Endodermal cell (in vitro differentiated cells): ENCODE data around the gene MISP3. TPM values are rescaled to one million over a fixed set of nuclear protein-coding genes. Genes with fewer than 3 reads are reported as not detected.
A peak's percentile ranks its signal among the peaks of the same experiment; 100 is the strongest.

ENCODE experiments used
- DNase-seq: peaks from one replicate; pipeline ENCODE4 v3.0.0-alpha.2; 2017
- H3K27ac ChIP-seq: 2 replicates; pipeline ENCODE4 v1.5.1; 2013; ENCODE audit warnings: mild to moderate bottlenecking, low read depth, low read length, moderate library complexity
- H3K27me3 ChIP-seq: 2 replicates; pipeline ENCODE4 v1.6.1; 2013; ENCODE audit warnings: mild to moderate bottlenecking, low read length, moderate library complexity; ENCODE audit not compliant: insufficient read depth, control insufficient read depth, poor library complexity, severe bottlenecking
- H3K36me3 ChIP-seq: 2 replicates; pipeline ENCODE4 v1.7.0; 2013; ENCODE audit warnings: mild to moderate bottlenecking, low read length, moderate library complexity; ENCODE audit not compliant: control insufficient read depth, insufficient read depth
- H3K4me1 ChIP-seq: one replicate; pipeline ENCODE4 v1.7.0; 2013; ENCODE audit warnings: low read length; ENCODE audit not compliant: control insufficient read depth, insufficient read depth
- H3K4me3 ChIP-seq: 2 replicates; pipeline ENCODE4 v1.5.1; 2013; ENCODE audit warnings: mild to moderate bottlenecking, low read length, moderate library complexity
- H3K9ac ChIP-seq: 2 replicates; pipeline ENCODE4 v1.6.1; 2013; ENCODE audit warnings: mild to moderate bottlenecking, low read length, moderate library complexity; ENCODE audit not compliant: poor library complexity, severe bottlenecking; ENCODE audit errors: extremely low read depth
- H3K9me3 ChIP-seq: 2 replicates; pipeline ENCODE4 v1.6.1; 2013; ENCODE audit warnings: mild to moderate bottlenecking, low read length, moderate library complexity; ENCODE audit not compliant: control insufficient read depth
- H3K27ac Mint-ChIP-seq: 2 replicates; pipeline ENCODE4 v1.8.0; 2020; ENCODE audit warnings: mixed read lengths
- H3K27me3 Mint-ChIP-seq: 2 replicates; pipeline ENCODE4 v1.8.0; 2021; ENCODE audit warnings: mild to moderate bottlenecking, mixed read lengths; ENCODE audit not compliant: insufficient read depth
- H3K36me3 Mint-ChIP-seq: 2 replicates; pipeline ENCODE4 v1.8.0; 2020; ENCODE audit warnings: low read depth, mixed read lengths
- H3K4me1 Mint-ChIP-seq: 2 replicates; pipeline ENCODE4 v1.8.0; 2020; ENCODE audit warnings: mixed read lengths
- H3K4me3 Mint-ChIP-seq: 2 replicates; pipeline ENCODE4 v1.8.0; 2020; ENCODE audit warnings: mild to moderate bottlenecking, moderate library complexity, mixed read lengths
- H3K9me3 Mint-ChIP-seq: 2 replicates; pipeline ENCODE4 v1.8.0; 2020; ENCODE audit warnings: mild to moderate bottlenecking, mixed read lengths
- WGBS, 2 experiments: methylation state at CpG; one replicate each; pipeline versions ENCODE4 v1.1.5 to v1.1.7; 2013; ENCODE audit warnings: missing lambda C conversion rate in 2 of 2, mixed read lengths in 1 of 2; ENCODE audit not compliant: insufficient coverage in 1 of 2, insufficient read length in 1 of 2; 5-methylcytosine and 5-hydroxymethylcytosine counted together
- total RNA-seq, 2 donors: library from RNA; stranded (reverse); fragmentation: NEBNext Ultra II Directional in 1 of 2; extraction: Animal tissue kit (Norgen Biotek cat#: 25700) in 1 of 2; gene quantifications; 2 replicates in 1 of 2; 3 replicates in 1 of 2; pipeline ENCODE4 v1.2.1, GENCODE V29; 2021
- TF ChIP-seq, protein P1 (sequence below): fragments of 200-600 bp; sonication (generic); conservative IDR thresholded peaks from 2 replicates; pipeline ENCODE4 v1.5.0; 2021; ENCODE audit warnings: antibody characterized with exemption, mild to moderate bottlenecking

Gene MISP3
- total RNA-seq, 2 donors from 2014 or later = 0.73 to 1.4 TPM

DNA sequence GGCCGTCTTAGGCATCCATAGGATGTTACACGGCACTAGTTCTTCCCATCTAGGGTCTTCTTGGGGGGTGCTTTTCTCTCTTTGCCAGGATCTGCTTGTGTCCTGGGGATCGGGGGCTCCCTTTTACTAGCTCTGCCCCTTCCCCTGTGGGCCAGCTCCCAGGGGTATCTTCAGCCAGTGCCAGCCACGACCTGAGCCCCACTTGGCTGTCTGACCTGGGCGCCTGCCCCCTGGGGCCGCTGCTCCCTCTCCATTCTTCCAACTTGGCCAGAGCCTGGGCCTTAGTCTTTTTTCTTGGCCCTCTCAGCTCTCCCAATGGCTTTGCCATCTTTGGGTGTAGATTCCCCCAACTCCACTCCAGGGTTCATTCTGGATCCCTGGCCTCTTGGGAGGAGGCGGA lies 41.9 kb downstream of the MISP3 start:
- Mint-ChIP-seq H3K27ac (no peak overlapping the region), H3K36me3 (no peaks in the 10 kb centered on the region), H3K4me1 (peaks cover 23% of the 10 kb centered on the region), H3K27me3 (no peaks in the 10 kb centered on the region), H3K4me3 (no peak overlapping the region), H3K9me3 (no peaks in the 10 kb centered on the region)
- TF ChIP-seq, protein P1, sequence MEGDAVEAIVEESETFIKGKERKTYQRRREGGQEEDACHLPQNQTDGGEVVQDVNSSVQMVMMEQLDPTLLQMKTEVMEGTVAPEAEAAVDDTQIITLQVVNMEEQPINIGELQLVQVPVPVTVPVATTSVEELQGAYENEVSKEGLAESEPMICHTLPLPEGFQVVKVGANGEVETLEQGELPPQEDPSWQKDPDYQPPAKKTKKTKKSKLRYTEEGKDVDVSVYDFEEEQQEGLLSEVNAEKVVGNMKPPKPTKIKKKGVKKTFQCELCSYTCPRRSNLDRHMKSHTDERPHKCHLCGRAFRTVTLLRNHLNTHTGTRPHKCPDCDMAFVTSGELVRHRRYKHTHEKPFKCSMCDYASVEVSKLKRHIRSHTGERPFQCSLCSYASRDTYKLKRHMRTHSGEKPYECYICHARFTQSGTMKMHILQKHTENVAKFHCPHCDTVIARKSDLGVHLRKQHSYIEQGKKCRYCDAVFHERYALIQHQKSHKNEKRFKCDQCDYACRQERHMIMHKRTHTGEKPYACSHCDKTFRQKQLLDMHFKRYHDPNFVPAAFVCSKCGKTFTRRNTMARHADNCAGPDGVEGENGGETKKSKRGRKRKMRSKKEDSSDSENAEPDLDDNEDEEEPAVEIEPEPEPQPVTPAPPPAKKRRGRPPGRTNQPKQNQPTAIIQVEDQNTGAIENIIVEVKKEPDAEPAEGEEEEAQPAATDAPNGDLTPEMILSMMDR = no peak
- H3K4me1 ChIP-seq = peaks cover 12% of the 10 kb centered on the region
- no peak overlapping the region for H3K27ac ChIP-seq
- H3K9ac ChIP-seq = no peak overlapping the region
- H3K9me3 ChIP-seq = no peaks in the 10 kb centered on the region
- no peaks in the 10 kb centered on the region for H3K36me3 ChIP-seq
- WGBS, 2 experiments = 93 to 97% methylated on average over 3 to 7 of the region's 7 CpGs
- no peak overlapping the region for H3K4me3 ChIP-seq
- no peak for DNase-seq
- no peaks in the 10 kb centered on the region for H3K27me3 ChIP-seq

DNA sequence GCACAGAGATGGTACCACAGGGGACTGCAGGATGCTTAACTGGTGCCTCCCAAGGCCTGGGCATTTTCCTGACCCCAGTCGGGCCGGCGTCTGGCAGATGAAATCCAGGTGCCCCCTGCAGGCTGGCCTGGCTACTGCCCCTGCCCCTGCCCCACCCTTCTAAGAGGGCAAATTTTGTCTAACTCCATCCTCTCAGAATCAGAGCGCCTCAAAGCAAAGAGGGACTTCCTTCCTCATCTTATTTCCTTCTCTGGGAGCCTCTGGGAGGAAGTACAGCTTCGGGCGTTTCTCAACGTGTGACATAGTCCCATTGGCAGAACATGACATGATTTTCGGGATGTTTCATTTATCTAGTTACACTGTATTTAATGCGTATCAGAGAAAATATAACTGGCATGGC lies 42.3 kb downstream of the MISP3 start:
- TF ChIP-seq, protein P1 = peak; percentile 81
- H3K27me3 ChIP-seq = no peaks in the 10 kb centered on the region
- no peak overlapping the region for H3K4me3 ChIP-seq
- peak; percentile 83 for DNase-seq
- Mint-ChIP-seq H3K27ac (no peak overlapping the region), H3K36me3 (no peaks in the 10 kb centered on the region), H3K4me3 (no peak overlapping the region), H3K9me3 (no peaks in the 10 kb centered on the region), H3K4me1 (peaks cover 23% of the 10 kb centered on the region), H3K27me3 (no peaks in the 10 kb centered on the region)
- peaks cover 12% of the 10 kb centered on the region for H3K4me1 ChIP-seq
- H3K9ac ChIP-seq = no peak overlapping the region
- no peaks in the 10 kb centered on the region for H3K9me3 ChIP-seq
- no peak overlapping the region for H3K27ac ChIP-seq
- no peaks in the 10 kb centered on the region for H3K36me3 ChIP-seq
- 71 to 80% methylated on average over 8 to 9 of the region's 9 CpGs for WGBS, 2 experiments

DNA sequence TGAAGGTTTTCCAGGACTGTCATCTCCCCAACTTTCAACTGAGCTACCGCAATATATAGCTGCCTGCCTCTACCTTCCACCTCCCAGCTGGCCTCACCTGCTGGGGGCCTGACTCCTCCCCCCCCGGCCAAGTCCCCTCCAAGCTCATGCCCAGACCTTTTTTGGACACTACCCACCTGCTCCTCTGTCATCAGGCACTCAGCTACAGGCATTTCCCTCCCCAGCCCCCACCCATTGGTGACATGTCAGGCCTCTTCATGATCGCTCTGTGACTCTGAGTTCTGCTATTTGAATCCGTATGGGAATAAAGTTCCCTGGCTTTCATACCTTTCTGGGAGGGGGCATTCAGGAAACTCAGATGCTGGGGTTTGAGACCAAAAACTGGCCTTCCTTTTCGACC lies 43.2 kb downstream of the MISP3 start:
- no peaks in the 10 kb centered on the region for H3K9me3 Mint-ChIP-seq
- WGBS, 2 experiments = 91 to 100% methylated on average over 3 to 5 of the region's 5 CpGs
- H3K4me3 Mint-ChIP-seq = peak overlapping the region; percentile 72
- Histone ChIP-seq H3K4me1 (peaks cover 12% of the 10 kb centered on the region), H3K27me3 (no peaks in the 10 kb centered on the region), H3K9me3 (no peaks in the 10 kb centered on the region), H3K4me3 (no peak overlapping the region), H3K9ac (no peak overlapping the region), H3K36me3 (no peaks in the 10 kb centered on the region), H3K27ac (no peak overlapping the region)
- H3K4me1 Mint-ChIP-seq = peaks cover 23% of the 10 kb centered on the region
- H3K27me3 Mint-ChIP-seq = no peaks in the 10 kb centered on the region
- no peaks in the 10 kb centered on the region for H3K36me3 Mint-ChIP-seq
- no peak overlapping the region for H3K27ac Mint-ChIP-seq
- TF ChIP-seq, protein P1 = no peak
- no peak for DNase-seq
